Measurements from ENCODE around the gene TRMT6. TPM values are rescaled to one million over a fixed set of nuclear protein-coding genes. Genes with fewer than 3 reads are reported as not detected.

Gene TRMT6
- total RNA-seq, 1 experiment from 2014 or later, result 26.9 TPM

- no peak for DNase-seq (ENCODE audit: low read depth, low spot score)
- in situ Hi-C loops (cut with HindIII; ENCODE audit: low pct_unique_long_range_greater_than_20kb, low sequenced_read_pairs), result no loop called here
These were observed 19.6 kb upstream of the TRMT6 start for GRCh38 chr20:5969940-5970339.

GRCh38 chr20:5969348-5969935 lies 19.1 kb upstream of the TRMT6 start:
- no peak for DNase-seq (ENCODE audit: low read depth, low spot score)
- in situ Hi-C loops (cut with HindIII; ENCODE audit: low pct_unique_long_range_greater_than_20kb, low sequenced_read_pairs), result no loop called here

GRCh38 chr20:5968462-5968861 lies 18.1 kb upstream of the TRMT6 start:
- no peak for DNase-seq (ENCODE audit: low read depth, low spot score)
- in situ Hi-C loops (cut with HindIII; ENCODE audit: low pct_unique_long_range_greater_than_20kb, low sequenced_read_pairs), result no loop called here

- no peak for DNase-seq (ENCODE audit: low read depth, low spot score)
- in situ Hi-C loops (cut with HindIII; ENCODE audit: low pct_unique_long_range_greater_than_20kb, low sequenced_read_pairs), result no loop called here
These were observed 17.1 kb upstream of the TRMT6 start for GRCh38 chr20:5967469-5967868.

GRCh38 chr20:5949943-5950270 lies 426 bp downstream of the TRMT6 start:
- DNase-seq (ENCODE audit: low read depth, low spot score), result no peak
- in situ Hi-C loops (cut with HindIII; ENCODE audit: low pct_unique_long_range_greater_than_20kb, low sequenced_read_pairs), result loop anchor here (25.0 kb wide), 1 partner anchor 363 kb away; no protein-coding TSS in a partner anchor

GRCh38 chr20:5947276-5947675 lies 3.1 kb downstream of the TRMT6 start:
- in situ Hi-C loops (cut with HindIII; ENCODE audit: low pct_unique_long_range_greater_than_20kb, low sequenced_read_pairs), result loop anchor here (25.0 kb wide), 1 partner anchor 360 kb away; no protein-coding TSS in a partner anchor
- DNase-seq (ENCODE audit: low read depth, low spot score), result no peak

- peak; percentile 19 for DNase-seq (ENCODE audit: low read depth, low spot score)
- in situ Hi-C loops (cut with HindIII; ENCODE audit: low pct_unique_long_range_greater_than_20kb, low sequenced_read_pairs), result loop anchor here (25.0 kb wide), 1 partner anchor 359 kb away; no protein-coding TSS in a partner anchor
These were observed 4.4 kb downstream of the TRMT6 start for GRCh38 chr20:5945963-5946362.

GRCh38 chr20:5938456-5939029 lies 11.8 kb downstream of the TRMT6 start:
- no peak for DNase-seq (ENCODE audit: low read depth, low spot score)
- in situ Hi-C loops (cut with HindIII; ENCODE audit: low pct_unique_long_range_greater_than_20kb, low sequenced_read_pairs), result loop anchor here (25.0 kb wide), 1 partner anchor 351 kb away; no protein-coding TSS in a partner anchor

GRCh38 chr20:5936238-5936637 lies 14.1 kb downstream of the TRMT6 start:
- in situ Hi-C loops (cut with HindIII; ENCODE audit: low pct_unique_long_range_greater_than_20kb, low sequenced_read_pairs), result loop anchor here (25.0 kb wide), 1 partner anchor 349 kb away; no protein-coding TSS in a partner anchor
- no peak for DNase-seq (ENCODE audit: low read depth, low spot score)

GRCh38 chr20:5935384-5935783 lies 14.9 kb downstream of the TRMT6 start:
- in situ Hi-C loops (cut with HindIII; ENCODE audit: low pct_unique_long_range_greater_than_20kb, low sequenced_read_pairs), result loop anchor here (25.0 kb wide), 1 partner anchor 348 kb away; no protein-coding TSS in a partner anchor
- DNase-seq (ENCODE audit: low read depth, low spot score), result no peak

- DNase-seq (ENCODE audit: low read depth, low spot score), result peak; percentile 57
These were observed 16.4 kb downstream of the TRMT6 start for GRCh38 chr20:5933802-5934436.

GRCh38 chr20:5932796-5933195 lies 17.5 kb downstream of the TRMT6 start:
- DNase-seq (ENCODE audit: low read depth, low spot score), result no peak
- in situ Hi-C loops (cut with HindIII; ENCODE audit: low pct_unique_long_range_greater_than_20kb, low sequenced_read_pairs), result loop anchor here (25.0 kb wide), 1 partner anchor 345 kb away; no protein-coding TSS in a partner anchor

More at GRCh38 chr20:5933802-5934436, 16.4 kb downstream of the TRMT6 start:
- in situ Hi-C loops (cut with HindIII; ENCODE audit: low pct_unique_long_range_greater_than_20kb, low sequenced_read_pairs), result loop anchor here (25.0 kb wide), 1 partner anchor 347 kb away; no protein-coding TSS in a partner anchor

GRCh38 chr20:5931411-5931810 lies 18.9 kb downstream of the TRMT6 start:
- DNase-seq (ENCODE audit: low read depth, low spot score), result no peak
- in situ Hi-C loops (cut with HindIII; ENCODE audit: low pct_unique_long_range_greater_than_20kb, low sequenced_read_pairs), result loop anchor here (25.0 kb wide), 1 partner anchor 344 kb away; no protein-coding TSS in a partner anchor

GRCh38 chr20:5928836-5929715 lies 21.3 kb downstream of the TRMT6 start:
- peak; percentile 26 for DNase-seq (ENCODE audit: low read depth, low spot score)
- in situ Hi-C loops (cut with HindIII; ENCODE audit: low pct_unique_long_range_greater_than_20kb, low sequenced_read_pairs), result loop anchor here (25.0 kb wide), 1 partner anchor 342 kb away; no protein-coding TSS in a partner anchor

- DNase-seq (ENCODE audit: low read depth, low spot score), result no peak
- in situ Hi-C loops (cut with HindIII; ENCODE audit: low pct_unique_long_range_greater_than_20kb, low sequenced_read_pairs), result loop anchor here (25.0 kb wide), 1 partner anchor 341 kb away; no protein-coding TSS in a partner anchor
These were observed 22.4 kb downstream of the TRMT6 start for GRCh38 chr20:5927749-5928462.

GRCh38 chr20:5925551-5925950 lies 24.8 kb downstream of the TRMT6 start:
- in situ Hi-C loops (cut with HindIII; ENCODE audit: low pct_unique_long_range_greater_than_20kb, low sequenced_read_pairs), result loop anchor here (25.0 kb wide), 1 partner anchor 338 kb away; no protein-coding TSS in a partner anchor
- no peak for DNase-seq (ENCODE audit: low read depth, low spot score)

GRCh38 chr20:5923493-5923892 lies 26.8 kb downstream of the TRMT6 start:
- no peak for DNase-seq (ENCODE audit: low read depth, low spot score)
- in situ Hi-C loops (cut with HindIII; ENCODE audit: low pct_unique_long_range_greater_than_20kb, low sequenced_read_pairs), result no loop called here
